Fibroblast of lung (primary cell): ENCODE results near the gene C16orf89.

Experiments used
- EZH2 ChIP-seq: IDR thresholded peaks from 2 replicates; pipeline ENCODE4 v1.5.1; 2012; ENCODE audit warnings: low read length, control low read depth, mild to moderate bottlenecking; ENCODE audit errors: missing control alignments
- TF ChIP-seq, protein P1 (sequence below), 2 donors: IDR thresholded peaks in 1 of 2; conservative IDR thresholded peaks in 1 of 2; 1 replicate in 1 of 2; 2 replicates in 1 of 2; pipeline ENCODE4 v1.5.1; 2011 to 2012; ENCODE audit warnings: low read length in 2 of 2, control low read depth in 1 of 2, inconsistent platforms in 1 of 2, low read depth in 1 of 2, mild to moderate bottlenecking in 1 of 2

- TF ChIP-seq, protein P1, sequence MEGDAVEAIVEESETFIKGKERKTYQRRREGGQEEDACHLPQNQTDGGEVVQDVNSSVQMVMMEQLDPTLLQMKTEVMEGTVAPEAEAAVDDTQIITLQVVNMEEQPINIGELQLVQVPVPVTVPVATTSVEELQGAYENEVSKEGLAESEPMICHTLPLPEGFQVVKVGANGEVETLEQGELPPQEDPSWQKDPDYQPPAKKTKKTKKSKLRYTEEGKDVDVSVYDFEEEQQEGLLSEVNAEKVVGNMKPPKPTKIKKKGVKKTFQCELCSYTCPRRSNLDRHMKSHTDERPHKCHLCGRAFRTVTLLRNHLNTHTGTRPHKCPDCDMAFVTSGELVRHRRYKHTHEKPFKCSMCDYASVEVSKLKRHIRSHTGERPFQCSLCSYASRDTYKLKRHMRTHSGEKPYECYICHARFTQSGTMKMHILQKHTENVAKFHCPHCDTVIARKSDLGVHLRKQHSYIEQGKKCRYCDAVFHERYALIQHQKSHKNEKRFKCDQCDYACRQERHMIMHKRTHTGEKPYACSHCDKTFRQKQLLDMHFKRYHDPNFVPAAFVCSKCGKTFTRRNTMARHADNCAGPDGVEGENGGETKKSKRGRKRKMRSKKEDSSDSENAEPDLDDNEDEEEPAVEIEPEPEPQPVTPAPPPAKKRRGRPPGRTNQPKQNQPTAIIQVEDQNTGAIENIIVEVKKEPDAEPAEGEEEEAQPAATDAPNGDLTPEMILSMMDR (conservative IDR thresholded peaks at IDR 0.05 in 1 of 2, IDR thresholded peaks at IDR 0.05 in 1 of 2; ENCODE audit: low read depth in 1 of 2, low read length in 2 of 2) = no peak
- TF ChIP-seq EZH2 = no peak
These were observed 59.2 kb downstream of the C16orf89 start for GRCh38 chr16:5006348-5007193.
